HTERT RPE-1 (cell line): ENCODE measurements around the gene GMPS.
"Not testable (repeated sequence)": the region's sequence is repeated elsewhere in the genome, so short reads cannot be mapped to it uniquely, and the experiment has no call there.

Source experiments
- in situ Hi-C: fragments of 300-500 bp; cut with MboI; formaldehyde crosslinking; loops from 4 replicates; pipeline ENCODE4 v1.14.3; 2020; ENCODE audit warnings: low sequenced_read_pairs

Gene GMPS

GRCh38 chr3:155870133-155870944 lies at the start of gene GMPS:
Gene GMPS (plus strand): TSS chr3:155870650. CDS start chr3:155870871, 221 bp downstream.
- in situ Hi-C loops, result no loop called here

GRCh38 chr3:155828490-155829098 lies 41.9 kb upstream of the GMPS start:
- in situ Hi-C loops, result not testable (repeated sequence)

DNA sequence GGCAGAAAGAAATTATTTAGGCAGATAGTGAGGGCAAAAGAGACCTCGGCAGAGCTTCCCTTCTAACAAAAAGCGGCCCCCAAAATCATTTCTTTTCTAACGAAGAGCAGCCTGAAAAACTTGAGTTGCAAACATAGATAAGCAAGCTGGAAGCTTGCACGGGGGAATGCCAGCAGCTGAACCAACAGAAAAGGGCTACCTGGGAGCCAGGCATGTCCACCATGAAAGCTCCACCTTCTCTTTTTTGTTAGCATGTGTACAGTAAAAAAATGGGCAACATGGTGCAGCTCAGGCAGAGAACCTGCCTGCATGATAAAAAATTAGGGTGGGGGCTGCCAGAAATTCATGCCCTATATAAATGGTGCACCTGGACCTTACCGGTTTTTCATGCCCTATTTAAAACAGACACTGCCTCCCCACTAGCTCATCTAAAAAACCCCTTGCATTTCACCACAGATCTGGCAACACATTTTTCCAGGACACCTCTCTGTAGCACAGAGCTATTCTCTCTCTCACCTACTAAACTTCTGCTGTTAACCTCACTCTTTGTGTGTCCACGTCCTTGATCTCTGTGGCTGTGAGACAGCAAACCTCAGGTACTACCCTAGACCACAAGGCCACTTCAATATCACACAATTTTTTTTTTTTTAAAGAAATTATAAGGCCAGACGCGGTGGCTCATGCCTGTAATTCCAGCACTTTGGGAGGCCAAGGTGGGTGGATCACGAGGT lies 34.9 kb upstream of the GMPS start:
- in situ Hi-C loops, result no loop called here

DNA sequence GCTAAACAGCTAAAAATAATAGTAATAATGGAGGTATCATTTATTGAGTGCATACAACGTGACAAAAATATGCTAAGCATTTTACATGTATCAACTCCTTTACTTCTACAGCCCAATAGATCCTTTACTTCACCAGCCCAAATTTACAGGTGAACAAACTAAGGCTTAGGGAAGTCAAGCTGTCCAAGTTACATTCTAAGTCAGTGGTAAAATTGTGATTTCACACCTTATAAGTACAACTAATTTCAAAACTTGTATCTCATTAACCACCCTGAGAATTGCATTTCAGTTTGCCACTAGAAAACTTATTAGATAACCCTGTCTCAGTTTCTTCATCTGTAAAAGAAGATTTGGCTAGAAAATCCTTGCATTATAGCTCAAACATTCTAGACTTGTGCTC lies 26.9 kb upstream of the GMPS start:
- in situ Hi-C loops, result no loop called here

GRCh38 chr3:155846119-155846518 lies 24.3 kb upstream of the GMPS start:
- in situ Hi-C loops, result no loop called here

- in situ Hi-C loops, result no loop called here
Observed at GRCh38 chr3:155847993-155848392, 22.5 kb upstream of the GMPS start.

- in situ Hi-C loops, result not testable (repeated sequence)
Observed at GRCh38 chr3:155849404-155849803, 21.0 kb upstream of the GMPS start.

- in situ Hi-C loops, result no loop called here
Observed at GRCh38 chr3:155852341-155852740, 18.1 kb upstream of the GMPS start.

- in situ Hi-C loops, result no loop called here
Observed at GRCh38 chr3:155853214-155854140, 17.0 kb upstream of the GMPS start.

DNA sequence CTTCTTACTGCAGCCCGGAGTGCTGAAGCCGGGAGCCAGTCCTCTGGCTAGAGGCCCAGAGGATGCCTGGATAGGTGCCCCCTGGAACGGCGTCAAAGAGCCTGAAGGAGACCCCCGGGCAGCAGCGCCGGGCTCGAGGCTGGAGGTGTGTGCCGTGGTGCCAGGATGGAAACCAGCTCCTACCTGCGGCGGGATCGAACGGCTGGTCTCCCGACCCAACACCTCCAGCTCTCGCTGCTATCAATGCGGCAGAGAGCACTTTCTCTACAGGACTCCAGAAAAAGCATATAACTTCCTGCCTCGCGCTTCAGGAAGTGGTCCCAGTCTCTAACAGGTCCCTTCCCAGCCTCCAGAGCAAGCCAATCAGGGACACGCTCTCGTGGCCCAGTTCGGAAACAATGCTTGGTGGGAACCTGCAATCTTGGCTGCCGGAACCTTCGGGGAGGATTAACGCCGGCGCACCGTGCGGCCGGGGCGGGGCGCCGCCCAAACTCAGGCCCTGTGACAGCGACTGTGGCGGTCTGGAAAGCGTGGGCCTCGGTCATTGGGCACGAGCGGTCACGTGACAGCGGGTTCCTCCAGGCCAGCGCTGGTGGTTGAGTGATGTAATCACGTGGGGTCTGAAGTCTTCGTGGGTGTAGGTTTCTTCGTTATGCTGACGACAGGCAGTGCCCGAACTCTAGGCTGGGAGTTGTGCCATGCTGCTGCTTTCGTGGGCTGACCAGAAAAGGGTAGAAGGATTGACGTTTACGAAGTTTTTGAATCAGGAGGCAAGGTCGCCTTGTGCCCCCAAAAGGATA lies 16.1 kb upstream of the GMPS start, which contains the start of gene SLC33A1:
Gene SLC33A1 (minus strand): TSS at position 287 of the 800 bp plus-strand sequence. CDS start 430 bp downstream, outside the sequence.
- in situ Hi-C loops, result no loop called here

- in situ Hi-C loops, result no loop called here
Observed at GRCh38 chr3:155859859-155860258, 10.6 kb upstream of the GMPS start.

- in situ Hi-C loops, result not testable (repeated sequence)
Observed at GRCh38 chr3:155860424-155860823, 10.0 kb upstream of the GMPS start.

- in situ Hi-C loops, result no loop called here
Observed at GRCh38 chr3:155861476-155862183, 8.8 kb upstream of the GMPS start.

DNA sequence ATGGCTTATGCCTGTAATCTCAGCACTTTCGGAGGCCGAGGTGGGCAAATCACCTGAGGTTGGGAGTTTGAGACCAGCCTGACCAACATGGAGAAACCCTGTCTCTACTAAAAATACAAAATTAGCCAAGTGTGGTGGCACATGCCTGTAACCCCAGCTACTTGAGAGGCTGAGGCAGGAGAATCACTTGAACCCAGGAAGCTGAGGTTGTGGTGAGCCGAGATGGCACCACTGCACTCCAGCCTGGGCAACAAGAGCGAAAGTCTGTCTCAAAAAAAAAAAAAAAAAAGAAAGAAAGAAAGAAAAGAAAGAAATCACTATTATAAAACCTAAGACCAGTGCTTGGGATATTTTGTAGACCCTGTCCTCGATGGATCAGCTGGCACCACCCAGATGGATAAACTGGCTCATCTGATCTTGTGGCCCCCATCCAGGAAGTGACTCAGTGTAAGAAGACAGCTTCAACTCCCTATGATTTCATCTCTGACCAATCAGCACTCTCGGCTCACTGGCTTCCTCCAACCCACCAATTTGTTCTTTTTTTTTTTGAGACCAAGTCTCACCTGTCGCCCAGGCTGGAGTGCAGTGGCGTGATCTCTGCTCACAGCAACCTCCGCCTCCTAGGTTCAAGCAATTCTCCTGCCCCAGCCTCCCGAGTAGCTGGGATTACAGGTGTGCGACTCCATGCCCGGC lies 8.0 kb upstream of the GMPS start:
- in situ Hi-C loops, result not testable (repeated sequence)

- in situ Hi-C loops, result no loop called here
Observed at GRCh38 chr3:155863072-155863784, 7.2 kb upstream of the GMPS start.

GRCh38 chr3:155869691-155870090 lies 759 bp upstream of the GMPS start:
- in situ Hi-C loops, result no loop called here

GRCh38 chr3:155870945-155871745 lies 695 bp downstream of the GMPS start:
- in situ Hi-C loops, result no loop called here
